OCI-LY3 (cell line): ENCODE data around the gene LARGE1.

ENCODE experiments used
- H2AFZ ChIP-seq: fragments of 200-600, 300-600 bp; shearing (Covaris generic); 2 replicates; pipeline ENCODE4 v1.6.0; 2014; ENCODE audit warnings: antibody characterized with exemption, low read depth, low read length
- H3K27ac ChIP-seq: fragments of 200-600, 300-600 bp; sonication (generic); 2 replicates; pipeline ENCODE4 v1.5.1; 2014; ENCODE audit warnings: mild to moderate bottlenecking, low read length, moderate library complexity, mixed read lengths
- H3K27me3 ChIP-seq: fragments of 200-600, 300-600 bp; sonication (generic); 2 replicates; pipeline ENCODE4 v1.6.1; 2014; ENCODE audit warnings: low read depth, low read length, mixed read lengths
- H3K36me3 ChIP-seq: fragments of 200-600, 300-600 bp; sonication (generic); replicated peaks from 2 replicates; pipeline ENCODE3; 2014; ENCODE audit warnings: low read depth, low read length, mixed read lengths
- H3K4me1 ChIP-seq: fragments of 300-600, 200-600 bp; sonication (generic); 2 replicates; pipeline ENCODE4 v1.6.1; 2014; ENCODE audit warnings: low read length, mixed read lengths
- H3K4me2 ChIP-seq: fragments of 200-600, 300-600 bp; sonication (generic); 2 replicates; pipeline ENCODE4 v1.6.1; 2014; ENCODE audit warnings: low read length, mixed read lengths
- H3K4me3 ChIP-seq: fragments of 300-600, 200-600 bp; sonication (generic); 2 replicates; pipeline ENCODE4 v1.5.1; 2014; ENCODE audit warnings: antibody characterized with exemption, mild to moderate bottlenecking, low read length, moderate library complexity
- H3K79me2 ChIP-seq: fragments of 300-600, 200-600 bp; shearing (Covaris generic); 2 replicates; pipeline ENCODE4 v1.6.1; 2014; ENCODE audit warnings: mild to moderate bottlenecking, low read length, mixed read lengths
- H3K9ac ChIP-seq: fragments of 300-600, 200-600 bp; shearing (Covaris generic); 2 replicates; pipeline ENCODE4 v1.6.0; 2014; ENCODE audit warnings: mild to moderate bottlenecking, low read length, moderate library complexity
- H3K9me3 ChIP-seq: fragments of 200-600, 300-600 bp; shearing (Covaris generic); 2 replicates; pipeline ENCODE4 v1.6.1; 2014; ENCODE audit warnings: low read length, mixed read lengths; ENCODE audit not compliant: insufficient read depth
- H4K20me1 ChIP-seq: fragments of 200-600, 300-600 bp; sonication (generic); 2 replicates; pipeline ENCODE4 v1.6.1; 2016; ENCODE audit warnings: low read length, mixed read lengths; ENCODE audit not compliant: insufficient read depth
- CTCF ChIP-seq: fragments of 200-600, 300-600 bp; sonication (generic); IDR thresholded peaks from 2 replicates; pipeline ENCODE4 v1.5.1; 2014; ENCODE audit warnings: antibody characterized with exemption, low read length, low read depth
- EZH2phosphoT487 ChIP-seq: fragments of 200-600 bp; shearing (Covaris generic); IDR thresholded peaks from 2 replicates; pipeline ENCODE4 v1.6.1; 2018; ENCODE audit warnings: antibody characterized with exemption, mixed run types, low read depth

The LARGE1 gene

GRCh38 chr22:33584152-33584551 is 336.1 kb downstream of the LARGE1 start:
- no peaks in the 10 kb centered on the region for H3K9me3 ChIP-seq
- TF ChIP-seq EZH2phosphoT487 (no peak), CTCF (no peak)
- no peak overlapping the region for H3K4me3 ChIP-seq

GRCh38 chr22:33582822-33583400 is 337.4 kb downstream of the LARGE1 start:
- Histone ChIP-seq H4K20me1 (peaks cover 9% of the 10 kb centered on the region; the same call in 1 of the 2 replicates), H3K4me3 (no peak overlapping the region), H3K4me2 (no peak overlapping the region), H3K27ac (no peak overlapping the region), H3K36me3 (no peaks in the 10 kb centered on the region), H2AFZ (no peak overlapping the region), H3K4me1 (peaks cover 3% of the 10 kb centered on the region; the same call in 1 of the 2 replicates), H3K79me2 (no peaks in the 10 kb centered on the region), H3K27me3 (no peaks in the 10 kb centered on the region), H3K9me3 (no peaks in the 10 kb centered on the region), H3K9ac (no peak overlapping the region)
- no peak for TF ChIP-seq EZH2phosphoT487
- no peak for TF ChIP-seq CTCF

More at GRCh38 chr22:33584152-33584551, 336.1 kb downstream of the LARGE1 start:
- Histone ChIP-seq H3K27me3 (no peaks in the 10 kb centered on the region), H4K20me1 (peaks cover 9% of the 10 kb centered on the region; the same call in 1 of the 2 replicates), H3K36me3 (no peaks in the 10 kb centered on the region), H3K27ac (no peak overlapping the region), H3K79me2 (no peaks in the 10 kb centered on the region), H3K9ac (no peak overlapping the region), H2AFZ (no peak overlapping the region), H3K4me1 (peaks cover 6% of the 10 kb centered on the region; the same call in 1 of the 2 replicates), H3K4me2 (no peak overlapping the region)

- Histone ChIP-seq H3K36me3 (no peaks in the 10 kb centered on the region), H3K9me3 (no peaks in the 10 kb centered on the region), H3K79me2 (no peaks in the 10 kb centered on the region), H3K4me3 (no peak overlapping the region), H3K27ac (no peak overlapping the region), H2AFZ (no peak overlapping the region), H3K9ac (no peak overlapping the region), H4K20me1 (peaks cover 9% of the 10 kb centered on the region; the same call in 1 of the 2 replicates), H3K4me1 (peaks cover 3% of the 10 kb centered on the region; the same call in 1 of the 2 replicates), H3K4me2 (no peak overlapping the region), H3K27me3 (no peaks in the 10 kb centered on the region; the same call in 1 of the 2 replicates)
- no peak for TF ChIP-seq EZH2phosphoT487
- TF ChIP-seq CTCF, result no peak
These were observed 340.0 kb downstream of the LARGE1 start for GRCh38 chr22:33580310-33580709.

- Histone ChIP-seq H3K4me3 (no peak overlapping the region), H2AFZ (no peak overlapping the region), H3K9me3 (no peaks in the 10 kb centered on the region), H4K20me1 (peaks cover 9% of the 10 kb centered on the region; the same call in 1 of the 2 replicates), H3K4me1 (peaks cover 3% of the 10 kb centered on the region; the same call in 1 of the 2 replicates), H3K4me2 (no peak overlapping the region), H3K27ac (no peak overlapping the region), H3K9ac (no peak overlapping the region), H3K36me3 (no peaks in the 10 kb centered on the region), H3K79me2 (no peaks in the 10 kb centered on the region), H3K27me3 (no peaks in the 10 kb centered on the region; the same call in 1 of the 2 replicates)
- TF ChIP-seq CTCF, result peak; percentile 96
- TF ChIP-seq EZH2phosphoT487, result no peak
These were observed 340.7 kb downstream of the LARGE1 start for GRCh38 chr22:33579448-33580093.
